Retinal pigment epithelial cell (primary cell): ENCODE data around the gene IL36RN.

Experiments used
- DNase-seq: peaks from one replicate; pipeline ENCODE4 v3.0.0-alpha.2; 2010; ENCODE audit warnings: low read depth
- H3K4me3 ChIP-seq: 2 replicates; pipeline ENCODE4 v1.5.1; 2011; ENCODE audit warnings: mild to moderate bottlenecking, low read length, control low read depth, moderate library complexity
- TF ChIP-seq, protein P1 (sequence below): conservative IDR thresholded peaks from 2 replicates; pipeline ENCODE4 v1.5.1; 2011; ENCODE audit warnings: low read depth, low read length, control low read depth, inconsistent platforms

The IL36RN gene

DNA sequence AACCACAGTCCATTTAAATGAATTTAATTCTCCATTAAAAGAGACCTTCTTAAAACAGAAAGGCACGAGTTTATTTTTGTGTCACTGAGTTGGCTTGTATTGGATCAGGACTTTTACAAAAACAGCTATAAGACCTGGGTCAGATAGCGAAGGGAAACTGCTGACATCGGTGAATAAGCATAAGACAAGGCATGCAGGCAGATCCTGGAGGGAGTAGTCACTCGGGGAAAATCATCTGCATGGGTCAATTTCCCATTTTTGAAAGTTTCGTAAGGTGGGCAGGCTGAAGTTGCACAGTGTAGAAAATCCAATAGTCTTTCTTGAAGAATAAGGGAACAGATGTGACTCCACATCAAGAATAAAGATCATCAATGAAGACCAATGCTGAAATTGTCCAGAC is 19.3 kb upstream of the IL36RN start:
- H3K4me3 ChIP-seq, result no peak overlapping the region
- no peak for DNase-seq
- TF ChIP-seq, protein P1, sequence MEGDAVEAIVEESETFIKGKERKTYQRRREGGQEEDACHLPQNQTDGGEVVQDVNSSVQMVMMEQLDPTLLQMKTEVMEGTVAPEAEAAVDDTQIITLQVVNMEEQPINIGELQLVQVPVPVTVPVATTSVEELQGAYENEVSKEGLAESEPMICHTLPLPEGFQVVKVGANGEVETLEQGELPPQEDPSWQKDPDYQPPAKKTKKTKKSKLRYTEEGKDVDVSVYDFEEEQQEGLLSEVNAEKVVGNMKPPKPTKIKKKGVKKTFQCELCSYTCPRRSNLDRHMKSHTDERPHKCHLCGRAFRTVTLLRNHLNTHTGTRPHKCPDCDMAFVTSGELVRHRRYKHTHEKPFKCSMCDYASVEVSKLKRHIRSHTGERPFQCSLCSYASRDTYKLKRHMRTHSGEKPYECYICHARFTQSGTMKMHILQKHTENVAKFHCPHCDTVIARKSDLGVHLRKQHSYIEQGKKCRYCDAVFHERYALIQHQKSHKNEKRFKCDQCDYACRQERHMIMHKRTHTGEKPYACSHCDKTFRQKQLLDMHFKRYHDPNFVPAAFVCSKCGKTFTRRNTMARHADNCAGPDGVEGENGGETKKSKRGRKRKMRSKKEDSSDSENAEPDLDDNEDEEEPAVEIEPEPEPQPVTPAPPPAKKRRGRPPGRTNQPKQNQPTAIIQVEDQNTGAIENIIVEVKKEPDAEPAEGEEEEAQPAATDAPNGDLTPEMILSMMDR, result no peak

DNA sequence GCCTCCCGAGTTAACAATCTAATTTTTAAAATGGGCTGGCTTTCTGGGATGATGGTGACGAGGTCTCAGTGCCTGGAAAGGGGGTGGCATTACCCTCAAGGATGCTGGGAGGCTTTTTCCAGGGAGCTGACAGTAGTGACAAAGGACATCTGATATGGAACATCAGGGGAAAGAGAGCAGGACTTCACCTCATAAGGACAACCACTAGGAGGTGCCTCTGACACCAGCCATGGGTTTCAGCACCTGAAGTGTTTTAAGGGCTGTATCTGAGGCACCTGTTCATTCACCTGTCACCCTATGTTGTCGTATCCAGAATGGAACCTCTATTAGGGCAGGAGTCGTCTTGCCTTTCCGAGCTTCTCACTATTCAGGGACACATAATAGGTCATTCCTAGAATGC is 17.1 kb upstream of the IL36RN start:
- no peak for DNase-seq
- no peak overlapping the region for H3K4me3 ChIP-seq
- TF ChIP-seq, protein P1, result peak; percentile 23

DNA sequence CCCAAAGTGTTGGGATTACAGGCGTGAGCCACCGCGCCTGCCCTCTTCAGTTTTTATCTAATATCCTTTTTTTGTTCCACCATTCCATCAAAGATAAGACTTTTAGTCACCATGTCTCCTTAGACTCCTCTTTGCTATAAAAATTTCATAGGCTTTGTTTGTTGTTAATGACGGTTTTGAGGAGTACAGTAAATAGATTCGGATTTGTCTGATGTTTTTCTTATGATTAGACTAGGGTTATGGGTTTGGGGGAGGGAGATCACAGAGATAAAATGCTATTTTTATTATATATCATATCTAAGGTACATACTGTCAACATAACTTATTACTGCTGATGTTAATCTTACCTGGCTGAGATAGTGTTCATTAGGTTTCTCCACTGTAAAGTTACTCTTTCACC is 12.5 kb upstream of the IL36RN start:
- TF ChIP-seq, protein P1, result no peak
- DNase-seq, result no peak
- H3K4me3 ChIP-seq, result no peak overlapping the region

DNA sequence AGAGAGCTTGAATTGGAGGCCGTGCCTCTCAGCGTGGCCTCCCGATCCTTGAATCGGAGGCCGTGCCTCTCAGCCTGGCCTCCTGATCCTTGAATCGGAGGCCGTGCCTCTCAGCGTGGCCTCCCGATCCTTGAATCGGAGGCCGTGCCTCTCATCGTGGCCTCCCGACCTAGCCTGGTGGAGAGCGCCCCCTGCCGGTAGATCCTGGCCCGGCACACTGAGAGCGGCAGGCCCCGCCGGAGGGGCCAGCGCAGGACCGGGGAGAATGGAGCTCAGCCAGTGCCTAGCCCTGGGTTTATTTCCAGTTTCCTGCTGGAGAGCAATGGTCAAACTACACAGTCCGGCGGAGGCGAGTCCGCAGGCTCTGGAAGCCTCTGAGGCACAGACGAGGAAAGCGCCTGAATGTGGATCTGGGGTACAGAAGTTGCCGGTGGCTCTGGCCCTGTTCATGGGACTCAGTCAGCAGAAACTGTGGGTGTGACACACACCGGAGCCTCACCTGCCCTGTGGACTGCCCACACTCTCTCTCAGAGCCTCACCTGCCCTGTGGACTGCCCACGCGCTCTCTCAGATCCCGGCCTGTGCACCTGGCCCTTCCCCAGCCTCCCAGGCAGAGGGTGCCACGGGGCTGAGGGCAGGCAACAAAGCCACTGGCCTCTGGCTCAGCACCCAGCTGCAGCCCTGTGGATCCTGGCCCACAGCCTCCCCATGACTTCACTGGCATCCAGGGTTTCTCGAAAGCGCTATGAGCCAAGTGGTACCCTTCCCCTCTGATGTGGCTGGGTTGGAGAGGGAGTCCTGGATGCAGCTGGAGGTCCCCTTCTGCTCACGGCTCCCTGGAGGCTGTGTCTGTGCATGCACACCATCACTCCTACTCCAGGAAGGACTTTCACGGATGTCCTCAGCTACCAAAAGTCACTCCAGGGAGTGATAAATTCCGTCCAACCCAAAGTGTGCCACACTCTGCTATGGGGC is 7.8 kb upstream of the IL36RN start:
- no peak overlapping the region for H3K4me3 ChIP-seq
- no peak for DNase-seq
- TF ChIP-seq, protein P1, result no peak

DNA sequence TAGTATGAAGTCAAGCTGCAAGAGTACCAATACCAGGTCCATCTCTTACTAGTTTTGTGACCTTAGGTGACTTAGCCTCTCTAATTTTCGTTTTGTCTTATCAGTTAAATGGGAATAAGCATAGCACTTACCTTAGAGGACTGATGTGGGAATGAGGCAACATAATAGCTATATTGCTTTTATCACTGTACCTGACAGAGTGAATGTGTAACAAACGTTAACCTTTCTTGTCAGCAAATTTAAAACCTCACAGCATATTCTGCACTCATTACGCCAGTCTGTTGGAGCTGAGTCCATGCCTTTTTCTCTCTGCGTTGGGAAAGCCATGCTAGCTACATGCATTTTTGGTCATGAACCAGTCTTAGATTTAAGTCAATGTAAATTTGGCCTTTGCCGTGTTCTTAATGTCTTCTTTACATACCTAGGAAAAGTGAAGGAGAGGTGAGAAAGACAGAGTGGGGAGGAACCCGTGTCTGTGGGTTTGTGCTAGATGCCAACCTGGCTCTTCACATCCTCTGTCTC is 6.5 kb upstream of the IL36RN start, which contains the start of gene IL36B:
TSS of gene IL36B (minus strand) at position 472 of the 522 bp plus-strand sequence.
- DNase-seq, result no peak
- TF ChIP-seq, protein P1, result no peak
- no peak within 1 kb of the TSS for H3K4me3 ChIP-seq

DNA sequence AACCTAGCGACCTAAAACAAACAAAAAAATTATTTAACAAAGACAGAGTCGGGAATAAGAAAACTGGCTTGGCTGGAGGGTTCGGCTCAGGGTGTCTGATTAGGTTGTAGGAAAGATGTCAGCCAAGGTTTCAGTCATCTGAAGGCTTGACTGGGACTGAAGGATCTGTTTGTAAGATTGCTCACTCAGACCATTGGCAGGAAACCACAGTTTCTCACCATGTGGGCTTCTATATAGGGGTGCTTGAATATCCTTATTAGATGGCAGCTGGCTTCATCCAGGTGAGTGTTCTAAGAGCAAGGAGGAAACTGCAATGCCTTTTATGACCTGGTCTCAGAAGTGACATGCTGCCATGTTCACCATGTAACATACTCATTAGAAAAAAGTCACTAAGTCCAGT is 5.3 kb upstream of the IL36RN start:
- no peak overlapping the region for H3K4me3 ChIP-seq
- TF ChIP-seq, protein P1, result no peak

DNA sequence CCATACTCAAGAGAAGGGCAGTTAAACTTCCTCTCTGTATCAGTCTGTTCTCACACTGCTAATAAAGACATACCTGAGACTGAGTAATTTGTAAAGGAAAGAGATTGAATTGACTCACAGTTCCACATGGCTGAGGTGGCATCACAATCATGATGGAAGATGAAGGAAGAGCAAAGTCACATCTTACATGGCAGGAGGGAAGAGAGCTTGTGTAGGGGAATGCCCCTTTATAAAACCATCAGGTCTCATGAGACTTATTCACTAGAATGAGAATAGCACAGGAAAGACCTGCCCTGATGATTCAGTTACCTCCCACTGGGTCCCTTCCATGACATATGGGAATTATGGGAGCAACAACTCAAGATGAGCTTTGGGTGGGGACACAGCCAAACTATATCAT is 4.9 kb upstream of the IL36RN start:
- no peak overlapping the region for H3K4me3 ChIP-seq
- DNase-seq, result no peak
- TF ChIP-seq, protein P1, result no peak

More for the DNA sequence above, 5.3 kb upstream of the IL36RN start:
- DNase-seq, result no peak
